NB4 (cell line): Measurements from ENCODE around the gene EFNA3.

ENCODE experiments used
- MYC ChIP-seq: IDR thresholded peaks from 2 replicates; pipeline ENCODE4 v1.6.1; 2011; ENCODE audit warnings: low read depth, low read length
- POLR2A ChIP-seq: IDR thresholded peaks from 2 replicates; pipeline ENCODE4 v1.6.1; 2011; ENCODE audit warnings: mild to moderate bottlenecking; ENCODE audit not compliant: insufficient read length; ENCODE audit errors: extremely low read depth
- TF ChIP-seq, protein P1 (sequence below): IDR thresholded peaks from one replicate; pipeline ENCODE4 v1.5.1; 2012; ENCODE audit warnings: low read depth, low read length
- TF ChIP-seq, protein P2 (sequence below): IDR thresholded peaks from 2 replicates; pipeline ENCODE4 v1.6.1; 2011; ENCODE audit warnings: low read depth, low read length

DNA sequence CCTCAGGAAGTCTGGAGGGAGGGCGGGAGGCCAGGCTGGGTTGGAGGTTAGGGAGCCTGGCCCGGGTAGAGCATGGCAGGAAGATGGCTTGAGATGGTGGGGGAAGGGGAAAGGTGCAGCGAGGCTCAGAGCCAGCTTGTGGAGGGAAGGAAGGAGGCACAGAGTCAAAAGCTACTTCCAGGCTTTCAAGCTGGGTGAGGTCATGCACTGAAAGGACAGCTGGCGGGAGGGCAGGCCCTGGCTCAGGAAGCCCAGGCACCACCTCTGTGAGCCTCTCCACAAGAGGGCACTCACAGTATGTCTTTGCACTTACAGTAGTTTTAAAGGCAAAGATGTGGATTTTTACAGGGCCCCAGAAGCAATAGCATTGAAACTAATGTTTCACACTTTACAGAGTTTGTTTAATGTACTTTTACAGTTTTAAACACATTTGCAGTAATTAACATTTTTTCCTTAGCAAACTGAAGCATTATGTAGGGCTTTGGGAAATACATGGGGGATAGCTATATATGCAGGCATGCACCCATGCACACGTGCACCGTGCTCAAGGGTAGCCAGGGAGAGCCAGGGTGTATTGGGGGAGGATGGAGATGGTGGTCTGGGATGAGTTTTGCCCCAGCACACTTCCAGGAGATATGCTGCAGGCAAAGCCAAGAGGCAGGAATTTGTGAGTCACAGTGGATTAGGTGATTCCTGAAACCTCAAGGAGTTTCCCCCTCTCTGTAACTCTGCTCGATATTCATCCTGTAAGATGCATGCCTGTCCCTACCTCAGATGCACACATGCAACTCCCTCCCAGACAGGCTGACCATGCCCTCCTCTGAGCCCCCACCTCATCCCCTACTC is 33.6 kb upstream of the EFNA3 start:
- TF ChIP-seq, protein P1, sequence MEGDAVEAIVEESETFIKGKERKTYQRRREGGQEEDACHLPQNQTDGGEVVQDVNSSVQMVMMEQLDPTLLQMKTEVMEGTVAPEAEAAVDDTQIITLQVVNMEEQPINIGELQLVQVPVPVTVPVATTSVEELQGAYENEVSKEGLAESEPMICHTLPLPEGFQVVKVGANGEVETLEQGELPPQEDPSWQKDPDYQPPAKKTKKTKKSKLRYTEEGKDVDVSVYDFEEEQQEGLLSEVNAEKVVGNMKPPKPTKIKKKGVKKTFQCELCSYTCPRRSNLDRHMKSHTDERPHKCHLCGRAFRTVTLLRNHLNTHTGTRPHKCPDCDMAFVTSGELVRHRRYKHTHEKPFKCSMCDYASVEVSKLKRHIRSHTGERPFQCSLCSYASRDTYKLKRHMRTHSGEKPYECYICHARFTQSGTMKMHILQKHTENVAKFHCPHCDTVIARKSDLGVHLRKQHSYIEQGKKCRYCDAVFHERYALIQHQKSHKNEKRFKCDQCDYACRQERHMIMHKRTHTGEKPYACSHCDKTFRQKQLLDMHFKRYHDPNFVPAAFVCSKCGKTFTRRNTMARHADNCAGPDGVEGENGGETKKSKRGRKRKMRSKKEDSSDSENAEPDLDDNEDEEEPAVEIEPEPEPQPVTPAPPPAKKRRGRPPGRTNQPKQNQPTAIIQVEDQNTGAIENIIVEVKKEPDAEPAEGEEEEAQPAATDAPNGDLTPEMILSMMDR, result peak; percentile 64
- TF ChIP-seq, protein P2, sequence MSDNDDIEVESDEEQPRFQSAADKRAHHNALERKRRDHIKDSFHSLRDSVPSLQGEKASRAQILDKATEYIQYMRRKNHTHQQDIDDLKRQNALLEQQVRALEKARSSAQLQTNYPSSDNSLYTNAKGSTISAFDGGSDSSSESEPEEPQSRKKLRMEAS, result peak; percentile 8; the same call in 1 of the 2 replicates
- TF ChIP-seq POLR2A (no peak), MYC (no peak)
